ENCODE measurements around the gene TNC.

Gene TNC

GRCh38 chr9:115008536-115009270 lies 109.3 kb downstream of the TNC start:
- DNase-seq (ENCODE audit: extremely low spot score) = no peak
- POLR2A ChIA-PET = no interaction called here
- TF ChIP-seq PKNOX1 (IDR thresholded peaks at IDR 0.05) = no peak
- no peak for TF ChIP-seq FOXK2 (IDR thresholded peaks at IDR 0.05)
- no peak for TF ChIP-seq HDGF (IDR thresholded peaks at IDR 0.05; ENCODE audit: borderline replicate concordance)
- no peak for TF ChIP-seq FOXA1 (IDR thresholded peaks at IDR 0.05)
- TF ChIP-seq ELF4 (IDR thresholded peaks at IDR 0.05) = no peak
- TF ChIP-seq SP1 (IDR thresholded peaks at IDR 0.05) = no peak
- no peak for TF ChIP-seq BHLHE40 (IDR thresholded peaks at IDR 0.05; ENCODE audit: borderline replicate concordance)

GRCh38 chr9:115006660-115007059 lies 111.3 kb downstream of the TNC start:
- DNase-seq (ENCODE audit: extremely low spot score) = no peak
- TF ChIP-seq ELF4 (IDR thresholded peaks at IDR 0.05) (no peak), TARDBP (IDR thresholded peaks at IDR 0.05) (no peak), FOXM1 (IDR thresholded peaks at IDR 0.05; ENCODE audit: borderline replicate concordance) (no peak), HDGF (IDR thresholded peaks at IDR 0.05; ENCODE audit: borderline replicate concordance) (no peak), SP1 (IDR thresholded peaks at IDR 0.05) (no peak), PKNOX1 (IDR thresholded peaks at IDR 0.05) (no peak), FOXA1 (IDR thresholded peaks at IDR 0.05) (no peak)
- CTCF ChIA-PET = interaction anchor here (1.2 kb wide), 1 partner anchor 99 kb away, joined by 3 read pairs; no protein-coding TSS in a partner anchor
- POLR2A ChIA-PET = no interaction called here

More at GRCh38 chr9:115008536-115009270, 109.3 kb downstream of the TNC start:
- CTCF ChIA-PET = interaction anchor here (0.7 to 1.7 kb wide), 2 partner anchors 98 to 355 kb away, joined by 3 to 5 read pairs; no protein-coding TSS in a partner anchor

GRCh38 chr9:115005322-115005721 lies 112.6 kb downstream of the TNC start:
- ChIA-PET POLR2A (no interaction called here), CTCF (no interaction called here)
- TF ChIP-seq BHLHE40 (IDR thresholded peaks at IDR 0.05; ENCODE audit: borderline replicate concordance) (no peak), ARNT (IDR thresholded peaks at IDR 0.05) (no peak), LEF1 (IDR thresholded peaks at IDR 0.05; ENCODE audit: borderline replicate concordance) (no peak), HDGF (IDR thresholded peaks at IDR 0.05; ENCODE audit: borderline replicate concordance) (no peak), FOXA1 (IDR thresholded peaks at IDR 0.05) (no peak), ELF4 (IDR thresholded peaks at IDR 0.05) (no peak), TARDBP (IDR thresholded peaks at IDR 0.05) (no peak), CTBP1 (IDR thresholded peaks at IDR 0.05; ENCODE audit: borderline replicate concordance) (no peak), FOXK2 (IDR thresholded peaks at IDR 0.05) (no peak), ZNF384 (IDR thresholded peaks at IDR 0.05) (no peak), L3MBTL2 (conservative IDR thresholded peaks at IDR 0.05) (no peak)
- no peak for DNase-seq (ENCODE audit: extremely low spot score)

- no peak for DNase-seq (ENCODE audit: extremely low spot score)
- POLR2A ChIA-PET = no interaction called here
- CTCF ChIA-PET = no interaction called here
- TF ChIP-seq FOXK2 (IDR thresholded peaks at IDR 0.05) (no peak), BHLHE40 (IDR thresholded peaks at IDR 0.05; ENCODE audit: borderline replicate concordance) (no peak), L3MBTL2 (conservative IDR thresholded peaks at IDR 0.05) (no peak), SP1 (IDR thresholded peaks at IDR 0.05) (no peak), ZNF384 (IDR thresholded peaks at IDR 0.05) (no peak), ARNT (IDR thresholded peaks at IDR 0.05) (no peak), PKNOX1 (IDR thresholded peaks at IDR 0.05) (no peak), FOXA1 (IDR thresholded peaks at IDR 0.05) (no peak), FOXM1 (IDR thresholded peaks at IDR 0.05; ENCODE audit: borderline replicate concordance) (no peak), TARDBP (IDR thresholded peaks at IDR 0.05) (no peak)
These were observed 113.4 kb downstream of the TNC start for GRCh38 chr9:115004545-115004944.

GRCh38 chr9:115002371-115003120 lies 115.4 kb downstream of the TNC start:
- POLR2A ChIA-PET = no interaction called here
- CTCF ChIA-PET = interaction anchor here (1.2 to 1.4 kb wide), 2 partner anchors 12 to 322 kb away, joined by 3 to 4 read pairs; no protein-coding TSS in a partner anchor
- TF ChIP-seq TARDBP (IDR thresholded peaks at IDR 0.05) = no peak
- TF ChIP-seq HDGF (IDR thresholded peaks at IDR 0.05; ENCODE audit: borderline replicate concordance) = no peak

GRCh38 chr9:115000217-115000639 lies 117.7 kb downstream of the TNC start:
- ChIA-PET POLR2A (no interaction called here), CTCF (no interaction called here)
- no peak for DNase-seq (ENCODE audit: extremely low spot score)
- TF ChIP-seq L3MBTL2 (conservative IDR thresholded peaks at IDR 0.05) (no peak), BHLHE40 (IDR thresholded peaks at IDR 0.05; ENCODE audit: borderline replicate concordance) (no peak), NFRKB (IDR thresholded peaks at IDR 0.05) (no peak), ZNF384 (IDR thresholded peaks at IDR 0.05) (no peak), FOXM1 (IDR thresholded peaks at IDR 0.05; ENCODE audit: borderline replicate concordance) (no peak), CTBP1 (IDR thresholded peaks at IDR 0.05; ENCODE audit: borderline replicate concordance) (no peak), FOXA1 (IDR thresholded peaks at IDR 0.05) (no peak), PKNOX1 (IDR thresholded peaks at IDR 0.05) (no peak), ARNT (IDR thresholded peaks at IDR 0.05) (no peak), LEF1 (IDR thresholded peaks at IDR 0.05; ENCODE audit: borderline replicate concordance) (no peak), SUZ12 (IDR thresholded peaks at IDR 0.05) (no peak), HDGF (IDR thresholded peaks at IDR 0.05; ENCODE audit: borderline replicate concordance) (no peak), SP1 (IDR thresholded peaks at IDR 0.05) (no peak), ELF4 (IDR thresholded peaks at IDR 0.05) (no peak), TARDBP (IDR thresholded peaks at IDR 0.05) (no peak)

More at GRCh38 chr9:115002371-115003120, 115.4 kb downstream of the TNC start:
- DNase-seq (ENCODE audit: extremely low spot score) = no peak

Measured in HEK293T (cell line).